Endothelial cell of umbilical vein (primary cell): Measurements from ENCODE around the gene SERPINA1. TPM values are rescaled to one million over a fixed set of nuclear protein-coding genes. Genes with fewer than 3 reads are reported as not detected.
"Not testable (repeated sequence)": the region's sequence is repeated elsewhere in the genome, so short reads cannot be mapped to it uniquely, and the experiment has no call there.

Experiments used
- BruUV-seq: library from RNA; stranded (reverse); fragments of 400-500 nt; replicated peaks from 2 replicates; lab custom pipeline; 2021; lab: Mats Ljungman, UMichigan
- CTCF ChIA-PET: fragments of 300-600, 350-600 bp; sonication (Branson Sonifier 250); formaldehyde crosslinking; loops from one replicate; lab custom pipeline; 2021; ENCODE audit warnings: antibody characterized with exemption, inconsistent platforms; lab: Charles Lee
- POLR2A ChIA-PET: fragments of 300-600, 350-600 bp; sonication (Branson Sonifier 250); formaldehyde crosslinking; loops from one replicate; lab custom pipeline; 2021; ENCODE audit warnings: antibody characterized with exemption, inconsistent platforms; lab: Charles Lee
- DNase-seq: peaks from one replicate; pipeline ENCODE4 v3.0.0-alpha.2; 2011; ENCODE audit warnings: low read depth, low spot score
- FAIRE-seq: peaks from 2 replicates; lab custom pipeline; 2011; peaks lifted over from hg19 to GRCh38; lab: Jason Lieb, UNC
- H2AFZ ChIP-seq: 2 replicates; pipeline ENCODE4 v1.6.0; 2012; ENCODE audit warnings: low read depth, low read length, control low read depth, inconsistent platforms
- H3K27ac ChIP-seq: 2 replicates; pipeline ENCODE4 v1.5.1; 2011; ENCODE audit warnings: low read depth, mild to moderate bottlenecking, control low read depth, low read length, moderate library complexity; ENCODE audit not compliant: insufficient read depth
- H3K27me3 ChIP-seq, 2 experiments: 2 replicates each; pipeline versions ENCODE4 v1.6.0 to v1.6.1; 2011; ENCODE audit warnings: low read length in 2 of 2, mixed read lengths in 1 of 2; ENCODE audit not compliant: control insufficient read depth in 2 of 2, insufficient read depth in 2 of 2
- H3K36me3 ChIP-seq, 2 experiments: 2 replicates in 1 of 2; 3 replicates in 1 of 2; pipeline ENCODE4 v1.5.1; 2011; ENCODE audit warnings: low read length in 2 of 2, mild to moderate bottlenecking in 1 of 2, moderate library complexity in 1 of 2; ENCODE audit not compliant: control insufficient read depth in 2 of 2, insufficient read depth in 2 of 2; ENCODE audit errors: extremely low read depth in 1 of 2
- H3K4me1 ChIP-seq: 3 replicates; pipeline ENCODE4 v1.5.1; 2011; ENCODE audit warnings: mild to moderate bottlenecking, low read length; ENCODE audit not compliant: control insufficient read depth, insufficient read depth; ENCODE audit errors: extremely low read depth
- H3K4me2 ChIP-seq: 2 replicates; pipeline ENCODE4 v1.6.1; 2011; ENCODE audit warnings: low read length, control low read depth, mixed read lengths; ENCODE audit not compliant: insufficient read depth
- H3K4me3 ChIP-seq, 3 experiments: fragments of 200-600 bp in 1 of 3; sonication (generic), shearing (Covaris generic) in 1 of 3; replicated peaks in 1 of 3; 2 replicates each; pipeline ENCODE4 v1.5.1; 2011 to 2016; ENCODE audit warnings: control low read depth in 3 of 3, low read length in 3 of 3, mild to moderate bottlenecking in 2 of 3, inconsistent platforms in 1 of 3, low read depth in 1 of 3, moderate library complexity in 1 of 3; ENCODE audit not compliant: insufficient read depth in 1 of 3
- H3K79me2 ChIP-seq: 2 replicates; pipeline ENCODE4 v1.6.0; 2012; ENCODE audit warnings: low read length, inconsistent platforms; ENCODE audit not compliant: control insufficient read depth, insufficient read depth
- H3K9ac ChIP-seq: replicated peaks from 2 replicates; pipeline ENCODE3; 2011; ENCODE audit warnings: low read length, control low read depth; ENCODE audit not compliant: insufficient read depth; ENCODE audit errors: extremely low read depth
- H3K9me1 ChIP-seq: replicated peaks from 3 replicates; pipeline ENCODE4 v1.6.0; 2011; ENCODE audit warnings: mild to moderate bottlenecking, low read length; ENCODE audit not compliant: control insufficient read depth, insufficient read depth; ENCODE audit errors: extremely low read depth
- H3K9me3 ChIP-seq: replicated peaks from 2 replicates; pipeline ENCODE4 v1.5.1; 2012; ENCODE audit warnings: low read length, inconsistent platforms; ENCODE audit not compliant: control insufficient read depth, insufficient read depth
- H4K20me1 ChIP-seq: replicated peaks from 2 replicates; pipeline ENCODE3; 2011; ENCODE audit warnings: mild to moderate bottlenecking, low read length; ENCODE audit not compliant: control insufficient read depth, insufficient read depth; ENCODE audit errors: extremely low read depth
- CTCF ChIP-seq, 2 donors: IDR thresholded peaks; 1 replicate in 1 of 2; 2 replicates in 1 of 2; pipeline ENCODE4 v1.5.1; 2011; ENCODE audit warnings: low read length in 2 of 2, mild to moderate bottlenecking in 2 of 2, moderate library complexity in 2 of 2, control low read depth in 1 of 2, inconsistent platforms in 1 of 2, low read depth in 1 of 2; ENCODE audit not compliant: insufficient read depth in 1 of 2; ENCODE audit errors: extremely low read depth in 1 of 2
- EZH2 ChIP-seq: IDR thresholded peaks from 2 replicates; pipeline ENCODE4 v1.6.1; 2012; ENCODE audit warnings: borderline replicate concordance, low read depth, mild to moderate bottlenecking, moderate library complexity, low read length, inconsistent platforms; ENCODE audit not compliant: severe bottlenecking
- JUN ChIP-seq: IDR thresholded peaks from 2 replicates; pipeline ENCODE4 v1.6.1; 2011; ENCODE audit warnings: borderline replicate concordance, low read depth; ENCODE audit not compliant: insufficient read length, insufficient read depth
- MAX ChIP-seq: IDR thresholded peaks from 2 replicates; pipeline ENCODE4 v1.6.1; 2011; ENCODE audit not compliant: insufficient read depth, insufficient read length
- MYC ChIP-seq: IDR thresholded peaks from one replicate; pipeline ENCODE4 v1.6.1; 2011; ENCODE audit warnings: mild to moderate bottlenecking, low read depth, low read length
- POLR2AphosphoS5 ChIP-seq: IDR thresholded peaks from 2 replicates; pipeline ENCODE4 v1.6.1; 2012; ENCODE audit warnings: low read depth, mild to moderate bottlenecking, control low read depth, low read length, moderate library complexity; ENCODE audit not compliant: insufficient read depth
- dilution Hi-C: fragments of 300-500 bp; cut with MboI; formaldehyde crosslinking; loops from one replicate; pipeline ENCODE4 v1.15.0; 2019; ENCODE audit warnings: low sequenced_read_pairs; ENCODE audit not compliant: extremely low pct_ligation_motif_present
- intact Hi-C: fragments of 100-400 bp; cut with micrococcal nuclease; formaldehyde crosslinking; loops from one replicate; pipeline ENCODE4 v1.10.0; 2022
- polyA plus RNA-seq, 4 experiments: library from polyadenylated mRNA; depleted of rRNA in 3 of 4; stranded (reverse) in 3 of 4; unstranded in 1 of 4; fragments of >200 nt; gene quantifications; 2 replicates each; pipeline versions ENCODE4 v1.2.1 to v1.2.3, GENCODE V29; 2011 to 2012; ENCODE audit warnings: missing spikeins in 1 of 4
- total RNA-seq: library from RNA; stranded (reverse); gene quantifications from 2 replicates; pipeline ENCODE4 v1.2.3, GENCODE V29; 2021

SERPINA1 gene
- total and polyA plus RNA-seq, 2 donors (not counting 3 experiments of a cell fraction or from before 2014, with no cell fraction given), result not detected

- Histone ChIP-seq H3K27me3 (no peaks in the 10 kb centered on the region), H2AFZ (no peak overlapping the region), H3K9me1 (no peaks in the 10 kb centered on the region), H3K27ac (no peak overlapping the region), H4K20me1 (no peaks in the 10 kb centered on the region), H3K9ac (no peak overlapping the region), H3K36me3 (no peaks in the 10 kb centered on the region), H3K4me1 (no peaks in the 10 kb centered on the region), H3K4me2 (no peak overlapping the region), H3K9me3 (no peaks in the 10 kb centered on the region), H3K79me2 (no peaks in the 10 kb centered on the region), H3K4me3 (no peak overlapping the region)
- FAIRE-seq, result no peak
- no TSS peak for BruUV-seq
- CTCF ChIA-PET, result no interaction called here
- dilution Hi-C loops, result no loop called here
- no peak for DNase-seq
- intact Hi-C loops, result no loop called here
- TF ChIP-seq JUN (no peak), EZH2 (no peak), POLR2AphosphoS5 (no peak), MYC (no peak), CTCF (IDR thresholded peaks at IDR 0.05; ENCODE audit: extremely low read depth in 1 of 2, insufficient read depth in 1 of 2, low read depth in 1 of 2, low read length in 2 of 2) (no peak), MAX (no peak)
- POLR2A ChIA-PET, result no interaction called here
Measured at GRCh38 chr14:94346841-94347240, 41.6 kb downstream of the SERPINA1 start.

- H2AFZ ChIP-seq, H3K27me3 ChIP-seq, POLR2A ChIA-PET, H3K9me3 ChIP-seq, H3K4me3 ChIP-seq, H3K79me2 ChIP-seq, intact Hi-C loops, CTCF ChIA-PET, BruUV-seq, H3K9ac ChIP-seq, H4K20me1 ChIP-seq, H3K27ac ChIP-seq, H3K9me1 ChIP-seq, H3K4me1 ChIP-seq, H3K36me3 ChIP-seq, H3K4me2 ChIP-seq, dilution Hi-C loops, FAIRE-seq, DNase-seq: not testable (repeated sequence)
Measured at GRCh38 chr14:94346065-94346786, 42.2 kb downstream of the SERPINA1 start.
